Muscle layer of duodenum (tissue), 2 donors: ENCODE data around the gene NFE2L3.
A peak's percentile ranks its signal among the peaks of the same experiment; 100 is the strongest.

Experiments
- H3K27ac ChIP-seq: one replicate; pipeline ENCODE4 v1.7.0; 2013; ENCODE audit warnings: mild to moderate bottlenecking, low read length
- H3K27me3 ChIP-seq: one replicate; pipeline ENCODE4 v1.7.0; 2013; ENCODE audit warnings: low read depth, mild to moderate bottlenecking, control low read depth, low read length
- H3K36me3 ChIP-seq, 2 donors: one replicate each; pipeline ENCODE4 v1.7.0; 2013; ENCODE audit warnings: low read length in 2 of 2, control low read depth in 1 of 2, mild to moderate bottlenecking in 1 of 2; ENCODE audit not compliant: insufficient read depth in 2 of 2, control insufficient read depth in 1 of 2
- H3K4me1 ChIP-seq, 2 donors: one replicate each; pipeline ENCODE4 v1.7.0; 2013; ENCODE audit warnings: low read length in 2 of 2, mild to moderate bottlenecking in 2 of 2, control low read depth in 1 of 2, moderate library complexity in 1 of 2; ENCODE audit not compliant: insufficient read depth in 2 of 2, control insufficient read depth in 1 of 2
- H3K4me3 ChIP-seq, 2 donors: one replicate each; pipeline ENCODE4 v1.7.0; 2013; ENCODE audit warnings: low read length in 2 of 2, low read depth in 1 of 2, mild to moderate bottlenecking in 1 of 2
- H3K9me3 ChIP-seq, 2 donors: one replicate each; pipeline ENCODE4 v1.7.0; 2013; ENCODE audit warnings: low read length in 2 of 2, control low read depth in 1 of 2, mild to moderate bottlenecking in 1 of 2; ENCODE audit not compliant: control insufficient read depth in 1 of 2
- donor health status: healthy.

Gene NFE2L3

GRCh38 chr7:26198133-26198780 is 46.3 kb downstream of the NFE2L3 start:
- no peaks in the 10 kb centered on the region for H3K27me3 ChIP-seq
- peaks cover 32 to 52% of the 10 kb centered on the region in 2 donors for H3K36me3 ChIP-seq
- peak overlapping the region; percentile 100 for H3K27ac ChIP-seq
- H3K9me3 ChIP-seq, result no peaks in the 10 kb centered on the region
- peak overlapping the region; percentile 96 to 98 for H3K4me3 ChIP-seq
- peaks cover 33 to 50% of the 10 kb centered on the region in 2 donors for H3K4me1 ChIP-seq

GRCh38 chr7:26198781-26199169 is 46.8 kb downstream of the NFE2L3 start:
- Histone ChIP-seq H3K4me1 (peaks cover 29 to 50% of the 10 kb centered on the region in 2 donors), H3K27me3 (no peaks in the 10 kb centered on the region), H3K9me3 (no peaks in the 10 kb centered on the region), H3K4me3 (peak overlapping the region; percentile 96 to 98), H3K27ac (peak overlapping the region; percentile 100), H3K36me3 (peaks cover 27 to 47% of the 10 kb centered on the region in 2 donors)

- no peaks in the 10 kb centered on the region for H3K9me3 ChIP-seq
- peaks cover 33 to 46% of the 10 kb centered on the region in 2 donors for H3K4me1 ChIP-seq
- H3K27ac ChIP-seq, result peak overlapping the region; percentile 100
- H3K36me3 ChIP-seq, result peaks cover 25 to 40% of the 10 kb centered on the region in 2 donors
- H3K4me3 ChIP-seq, result peak overlapping the region; percentile 96 to 98
- no peaks in the 10 kb centered on the region for H3K27me3 ChIP-seq
These were observed 47.5 kb downstream of the NFE2L3 start for GRCh38 chr7:26199301-26200037.

GRCh38 chr7:26200038-26200443 is 48.0 kb downstream of the NFE2L3 start:
- Histone ChIP-seq H3K4me3 (peak overlapping the region; percentile 96 to 98), H3K9me3 (no peaks in the 10 kb centered on the region), H3K36me3 (peaks cover 25 to 39% of the 10 kb centered on the region in 2 donors), H3K27ac (peak overlapping the region; percentile 100), H3K4me1 (peaks cover 35 to 46% of the 10 kb centered on the region in 2 donors), H3K27me3 (no peaks in the 10 kb centered on the region)

- Histone ChIP-seq H3K27me3 (no peaks in the 10 kb centered on the region), H3K36me3 (peaks cover 19 to 33% of the 10 kb centered on the region in 2 donors), H3K4me3 (peak within 1 kb of the TSS; percentile 96 to 98), H3K4me1 (peaks cover 37 to 43% of the 10 kb centered on the region in 2 donors), H3K9me3 (no peaks in the 10 kb centered on the region), H3K27ac (peak within 1 kb of the TSS; percentile 100)
These were observed 48.6 kb downstream of the NFE2L3 start, which contains the start of gene HNRNPA2B1 for GRCh38 chr7:26200444-26201246. HNRNPA2B1 (minus strand) TSS chr7:26200746; CDS start chr7:26200577, 169 bp downstream.

GRCh38 chr7:26201247-26202018 is 49.4 kb downstream of the NFE2L3 start, which contains the start of gene CBX3:
CBX3 (plus strand) TSS chr7:26201745; CDS start chr7:26202999, 1,254 bp downstream.
- Histone ChIP-seq H3K9me3 (no peaks in the 10 kb centered on the region), H3K4me3 (peak within 1 kb of the TSS; percentile 96 to 98), H3K36me3 (peaks cover 18 to 25% of the 10 kb centered on the region in 2 donors), H3K4me1 (peaks cover 29 to 35% of the 10 kb centered on the region in 2 donors), H3K27ac (peak within 1 kb of the TSS; percentile 100), H3K27me3 (no peaks in the 10 kb centered on the region)

- H3K4me1 ChIP-seq, result peaks cover 20 to 26% of the 10 kb centered on the region in 2 donors
- H3K9me3 ChIP-seq, result no peaks in the 10 kb centered on the region
These were observed 50.3 kb downstream of the NFE2L3 start for GRCh38 chr7:26202019-26202990.

GRCh38 chr7:26203016-26203415 is 51.0 kb downstream of the NFE2L3 start:
- H3K27ac ChIP-seq, result peak overlapping the region; percentile 96
- H3K27me3 ChIP-seq, result no peaks in the 10 kb centered on the region
- H3K9me3 ChIP-seq, result no peaks in the 10 kb centered on the region
- H3K36me3 ChIP-seq, result peaks cover 16 to 27% of the 10 kb centered on the region in 2 donors
- H3K4me3 ChIP-seq, result peak overlapping the region; percentile 91 to 96
- peaks cover 17 to 22% of the 10 kb centered on the region in 2 donors for H3K4me1 ChIP-seq

More at GRCh38 chr7:26202019-26202990, 50.3 kb downstream of the NFE2L3 start:
- peak overlapping the region; percentile 96 for H3K27ac ChIP-seq
- H3K4me3 ChIP-seq, result peak overlapping the region; percentile 91 to 96
- H3K36me3 ChIP-seq, result peaks cover 18 to 24% of the 10 kb centered on the region in 2 donors
- H3K27me3 ChIP-seq, result no peaks in the 10 kb centered on the region

- no peaks in the 10 kb centered on the region for H3K9me3 ChIP-seq
- H3K27me3 ChIP-seq, result no peaks in the 10 kb centered on the region
- H3K27ac ChIP-seq, result no peak overlapping the region
- H3K4me3 ChIP-seq, result no peak overlapping the region
- peaks cover 43 to 51% of the 10 kb centered on the region in 2 donors for H3K36me3 ChIP-seq
- H3K4me1 ChIP-seq, result peaks cover 14 to 19% of the 10 kb centered on the region in 2 donors
These were observed 56.0 kb downstream of the NFE2L3 start for GRCh38 chr7:26208040-26208439.
